Islet of Langerhans (tissue), 1 donor: Measurements from ENCODE around the gene NCCRP1.

ENCODE experiments used
- FAIRE-seq: peaks from one replicate; lab custom pipeline; 2011; peaks lifted over from hg19 to GRCh38; lab: Jason Lieb, UNC

NCCRP1 gene

GRCh38 chr19:39246951-39247669, 50.3 kb downstream of the NCCRP1 start:
- no peak for FAIRE-seq

- FAIRE-seq: no peak
Measured at GRCh38 chr19:39247701-39248664, 51.2 kb downstream of the NCCRP1 start.

GRCh38 chr19:39248806-39249205, 52.0 kb downstream of the NCCRP1 start, which contains the start of gene IFNL4:
IFNL4 (minus strand) TSS chr19:39248856.
- FAIRE-seq: no peak

- FAIRE-seq: no peak
Measured at GRCh38 chr19:39251081-39251480, 54.3 kb downstream of the NCCRP1 start.
